ENCODE measurements around the gene KCNIP3. TPM values are rescaled to one million over a fixed set of nuclear protein-coding genes. Genes with fewer than 3 reads are reported as not detected.
A peak's percentile ranks its signal among the peaks of the same experiment; 100 is the strongest.

The KCNIP3 gene
- total and polyA plus RNA-seq, 9 of the 15 experiments (the other 6 are each of a cell fraction or from before 2014, with no cell fraction given) = 0.04 TPM; not detected in 8

- Histone ChIP-seq H3K9me1 (ENCODE audit: control insufficient read depth, insufficient read depth, low read length) (no peaks in the 10 kb centered on the region), H3K27ac (ENCODE audit: extremely low read depth, low read depth, low read length) (no peak overlapping the region), H2AFZ (ENCODE audit: low read depth, low read length) (no peak overlapping the region), H3K9ac (ENCODE audit: insufficient read depth in 1 of 2, low read depth in 2 of 2, low read length in 2 of 2) (no peak overlapping the region), H3K4me1 (replicated peaks in 1 of 2; ENCODE audit: control insufficient read depth in 2 of 2, insufficient read depth in 2 of 2, low read length in 2 of 2) (no peaks in the 10 kb centered on the region), H3K9me3 (replicated peaks; ENCODE audit: control insufficient read depth, insufficient read depth, low read depth, low read length) (no peaks in the 10 kb centered on the region), H3K79me2 (ENCODE audit: control insufficient read depth, insufficient read depth, low read length) (no peaks in the 10 kb centered on the region), H3K4me2 (ENCODE audit: insufficient read depth, low read length) (no peak overlapping the region), H3K36me3 (ENCODE audit: control insufficient read depth, insufficient read depth, low read length) (no peaks in the 10 kb centered on the region), H4K20me1 (replicated peaks; ENCODE audit: control insufficient read depth, insufficient read depth, low read length) (peaks cover 4% of the 10 kb centered on the region; the same call in 1 of the 2 replicates), H3K4me3 (no peak overlapping the region), H3K27me3 (ENCODE audit: control insufficient read depth in 2 of 2, insufficient read depth in 2 of 2, low read length in 2 of 2) (peaks cover 23 to 71% of the 10 kb centered on the region in 2 experiments; a peak in 4 of 5 replicates)
- DNase-seq (ENCODE audit: extremely low read depth in 1 of 4, low spot score in 3 of 4) = peak; percentile 36 to 49 (median 40)
- BruUV-seq (replicated peaks) = no TSS peak
- intact Hi-C loops (cut with micrococcal nuclease) = no loop called here
- WGBS (ENCODE audit: insufficient coverage, low coverage, missing lambda C conversion rate) = 0% methylated on average over 8 of the region's 8 CpGs
- in situ Hi-C loops (cut with MboI) = no loop called here
- POLR2A ChIA-PET = no interaction called here
- peak; percentile 66 for ATAC-seq
- TF ChIP-seq ZNF253 (CRISPR knock-in tag; conservative IDR thresholded peaks at IDR 0.05) = no peak
- TF ChIP-seq RAD21 (CRISPR knock-in tag; conservative IDR thresholded peaks at IDR 0.05 in 1 of 2, IDR thresholded peaks at IDR 0.05 in 1 of 2) = 0 out of 4 replicates have a peak, but pooled peaks of 1 of the 2 experiments have one; percentile 7
- no peak for TF ChIP-seq POLR2B (IDR thresholded peaks at IDR 0.05; ENCODE audit: low read depth, partially characterized antibody)
- peak; percentile 50; the same call in 1 of the 2 replicates for TF ChIP-seq ZBTB7A (IDR thresholded peaks at IDR 0.05; ENCODE audit: borderline replicate concordance, control insufficient read depth, low read depth, low read length)
- TF ChIP-seq ZNF717 (CRISPR knock-in tag; IDR thresholded peaks at IDR 0.05) = no peak
- no peak for TF ChIP-seq U2AF2 (optimal IDR thresholded peaks at IDR 0.05; ENCODE audit: low read depth, low read length)
- TF ChIP-seq ZFPM2 (CRISPR knock-in tag; IDR thresholded peaks at IDR 0.05) = no peak
- no peak for TF ChIP-seq ZNF766 (CRISPR knock-in tag; conservative IDR thresholded peaks at IDR 0.05)
- no peak for TF ChIP-seq CBFA2T2 (conservative IDR thresholded peaks at IDR 0.05)
- TF ChIP-seq, protein P1, sequence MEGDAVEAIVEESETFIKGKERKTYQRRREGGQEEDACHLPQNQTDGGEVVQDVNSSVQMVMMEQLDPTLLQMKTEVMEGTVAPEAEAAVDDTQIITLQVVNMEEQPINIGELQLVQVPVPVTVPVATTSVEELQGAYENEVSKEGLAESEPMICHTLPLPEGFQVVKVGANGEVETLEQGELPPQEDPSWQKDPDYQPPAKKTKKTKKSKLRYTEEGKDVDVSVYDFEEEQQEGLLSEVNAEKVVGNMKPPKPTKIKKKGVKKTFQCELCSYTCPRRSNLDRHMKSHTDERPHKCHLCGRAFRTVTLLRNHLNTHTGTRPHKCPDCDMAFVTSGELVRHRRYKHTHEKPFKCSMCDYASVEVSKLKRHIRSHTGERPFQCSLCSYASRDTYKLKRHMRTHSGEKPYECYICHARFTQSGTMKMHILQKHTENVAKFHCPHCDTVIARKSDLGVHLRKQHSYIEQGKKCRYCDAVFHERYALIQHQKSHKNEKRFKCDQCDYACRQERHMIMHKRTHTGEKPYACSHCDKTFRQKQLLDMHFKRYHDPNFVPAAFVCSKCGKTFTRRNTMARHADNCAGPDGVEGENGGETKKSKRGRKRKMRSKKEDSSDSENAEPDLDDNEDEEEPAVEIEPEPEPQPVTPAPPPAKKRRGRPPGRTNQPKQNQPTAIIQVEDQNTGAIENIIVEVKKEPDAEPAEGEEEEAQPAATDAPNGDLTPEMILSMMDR (IDR thresholded peaks at IDR 0.05 in 2 of 3, conservative IDR thresholded peaks at IDR 0.05 in 1 of 3; ENCODE audit: insufficient read depth in 2 of 3, low read depth in 1 of 3, low read length in 3 of 3) = peak; percentile 28 to 49 (median 41); a peak in 5 of 6 replicates
- no peak for TF ChIP-seq ATF2 (CRISPR knock-in tag; IDR thresholded peaks at IDR 0.05)
- no peak for TF ChIP-seq DIDO1 (tag; IDR thresholded peaks at IDR 0.05; ENCODE audit: low read depth)
- no peak for TF ChIP-seq SMARCA4 (IDR thresholded peaks at IDR 0.05)
- TF ChIP-seq ELF2 (CRISPR knock-in tag; IDR thresholded peaks at IDR 0.05) = no peak
- TF ChIP-seq, protein P2, sequence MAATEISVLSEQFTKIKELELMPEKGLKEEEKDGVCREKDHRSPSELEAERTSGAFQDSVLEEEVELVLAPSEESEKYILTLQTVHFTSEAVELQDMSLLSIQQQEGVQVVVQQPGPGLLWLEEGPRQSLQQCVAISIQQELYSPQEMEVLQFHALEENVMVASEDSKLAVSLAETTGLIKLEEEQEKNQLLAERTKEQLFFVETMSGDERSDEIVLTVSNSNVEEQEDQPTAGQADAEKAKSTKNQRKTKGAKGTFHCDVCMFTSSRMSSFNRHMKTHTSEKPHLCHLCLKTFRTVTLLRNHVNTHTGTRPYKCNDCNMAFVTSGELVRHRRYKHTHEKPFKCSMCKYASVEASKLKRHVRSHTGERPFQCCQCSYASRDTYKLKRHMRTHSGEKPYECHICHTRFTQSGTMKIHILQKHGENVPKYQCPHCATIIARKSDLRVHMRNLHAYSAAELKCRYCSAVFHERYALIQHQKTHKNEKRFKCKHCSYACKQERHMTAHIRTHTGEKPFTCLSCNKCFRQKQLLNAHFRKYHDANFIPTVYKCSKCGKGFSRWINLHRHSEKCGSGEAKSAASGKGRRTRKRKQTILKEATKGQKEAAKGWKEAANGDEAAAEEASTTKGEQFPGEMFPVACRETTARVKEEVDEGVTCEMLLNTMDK (IDR thresholded peaks at IDR 0.05; ENCODE audit: borderline replicate concordance, insufficient read depth, low read depth, low read length, poor library complexity, severe bottlenecking) = peak; percentile 70
- peak; percentile 26 for FAIRE-seq
- CTCF ChIA-PET (ENCODE audit: low intra/inter-chr PET ratio) = no interaction called here
Measured at GRCh38 chr2:95379371-95379831, 82.3 kb downstream of the KCNIP3 start.

Measured in K562 (cell line).